Stimulated activated CD8-positive, alpha-beta memory T cell treated with anti-CD3 and anti-CD28 coated beads, Interleukin-4, amount 100 ng/mL, for 24 hours (primary cell): Measurements from ENCODE around the gene CACNA1C.
"Not testable (repeated sequence)": the region's sequence is repeated elsewhere in the genome, so short reads cannot be mapped to it uniquely, and the experiment has no call there.

Experiments used
- DNase-seq: peaks from one replicate; pipeline ENCODE4 v3.0.0-alpha.2; 2020; ENCODE audit warnings: low read depth

The CACNA1C gene

DNA sequence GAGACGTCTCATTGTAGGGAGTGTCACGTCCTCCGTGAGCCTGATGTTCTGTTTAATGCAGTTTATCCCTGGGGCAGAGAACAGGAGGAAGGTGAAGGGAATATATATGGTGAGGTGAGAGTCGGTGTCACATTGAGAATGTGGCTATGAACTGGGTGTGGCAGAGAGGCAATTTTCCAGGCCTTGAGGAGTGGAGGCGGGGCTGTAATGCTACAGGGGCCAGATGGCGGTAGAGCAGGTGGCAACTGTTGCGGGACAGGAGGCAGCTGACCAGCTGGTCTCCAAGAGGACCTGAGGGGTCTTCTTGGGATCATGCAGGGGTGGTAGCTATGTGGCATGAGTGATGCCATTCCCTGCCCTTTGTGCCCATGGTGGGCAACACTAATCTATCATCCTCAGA lies 59.6 kb downstream of the CACNA1C start:
- no peak for DNase-seq

DNA sequence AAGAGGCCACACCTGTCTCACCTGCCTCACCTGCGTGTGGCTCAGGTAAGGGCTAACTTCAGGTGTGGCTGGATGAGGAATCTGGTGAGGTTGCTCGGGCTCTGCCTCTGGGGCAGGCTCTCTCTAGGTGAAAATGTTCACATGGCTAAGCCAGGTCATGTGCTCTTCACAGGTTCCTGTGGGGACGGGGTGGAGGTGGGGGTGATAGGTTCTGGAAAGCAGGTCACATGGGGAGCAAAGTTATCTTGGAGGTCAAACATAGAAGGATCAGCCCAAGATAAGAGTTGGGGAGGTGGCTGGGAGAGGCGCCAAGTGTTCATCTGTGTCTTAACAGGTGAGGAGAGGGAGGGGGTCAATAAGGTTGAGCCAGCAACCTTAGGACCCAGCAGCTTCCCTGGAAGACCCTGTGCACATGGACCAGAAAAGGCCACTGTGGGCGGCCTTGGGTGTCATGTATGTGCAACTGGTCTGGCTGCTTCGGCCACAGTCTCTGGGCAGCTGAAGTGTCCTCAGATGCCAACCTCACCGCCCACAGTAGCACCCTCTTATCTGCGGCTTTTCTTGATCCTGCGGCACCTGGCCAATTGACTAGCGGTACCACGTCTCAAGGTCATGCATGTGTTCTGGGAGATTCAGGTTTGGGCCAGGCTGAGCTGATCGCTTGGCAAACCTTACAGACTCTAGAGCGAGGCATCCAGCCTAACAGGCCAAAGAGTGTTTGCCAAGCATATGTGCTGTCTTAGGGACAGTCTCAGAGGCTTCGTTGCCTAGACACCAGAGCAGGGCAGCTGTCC lies 60.5 kb downstream of the CACNA1C start:
- no peak for DNase-seq

DNA sequence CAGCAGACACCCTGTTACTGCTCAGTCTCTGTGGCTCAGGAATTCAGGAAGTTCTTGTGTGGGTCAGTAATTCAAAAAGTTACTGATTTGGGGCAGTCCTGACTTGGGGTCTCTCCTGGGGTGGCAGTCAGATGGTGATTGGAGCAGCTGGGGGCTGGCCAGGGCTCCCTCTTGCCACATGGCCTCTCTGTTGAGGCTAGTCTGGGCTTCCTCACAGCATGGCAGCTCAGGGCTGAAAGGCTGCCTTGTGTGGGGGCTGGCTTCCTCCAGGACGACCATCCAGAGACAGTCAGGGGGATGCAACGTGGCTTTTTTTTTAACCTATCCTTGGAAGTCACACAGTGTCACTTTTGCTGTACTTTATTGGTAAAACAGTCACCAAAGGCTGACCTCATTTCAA lies 61.3 kb downstream of the CACNA1C start:
- no peak for DNase-seq

DNA sequence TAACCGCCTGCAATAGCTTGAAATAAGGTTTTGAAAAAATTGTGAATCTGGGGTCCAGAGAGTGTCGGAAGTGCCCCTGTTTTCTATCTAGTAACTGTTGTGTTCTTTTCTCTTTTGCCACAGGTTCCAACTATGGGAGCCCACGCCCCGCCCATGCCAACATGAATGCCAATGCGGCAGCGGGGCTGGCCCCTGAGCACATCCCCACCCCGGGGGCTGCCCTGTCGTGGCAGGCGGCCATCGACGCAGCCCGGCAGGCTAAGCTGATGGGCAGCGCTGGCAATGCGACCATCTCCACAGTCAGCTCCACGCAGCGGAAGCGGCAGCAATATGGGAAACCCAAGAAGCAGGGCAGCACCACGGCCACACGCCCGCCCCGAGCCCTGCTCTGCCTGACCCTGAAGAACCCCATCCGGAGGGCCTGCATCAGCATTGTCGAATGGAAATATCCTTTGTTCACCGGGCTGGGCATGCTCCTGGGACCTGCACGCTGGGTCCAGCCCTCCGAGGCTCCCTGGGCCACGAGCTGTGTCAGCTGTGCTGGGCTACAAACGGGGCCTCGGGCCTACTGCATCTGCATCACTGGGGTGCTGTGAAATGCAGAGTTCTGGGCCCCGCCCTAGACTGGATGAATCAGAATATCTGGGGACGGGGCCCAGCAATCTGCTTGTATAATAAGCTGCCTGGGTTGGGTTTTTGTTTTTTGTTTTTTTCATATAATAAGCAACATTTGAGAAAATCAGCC lies 62.5 kb downstream of the CACNA1C start:
- no peak for DNase-seq

DNA sequence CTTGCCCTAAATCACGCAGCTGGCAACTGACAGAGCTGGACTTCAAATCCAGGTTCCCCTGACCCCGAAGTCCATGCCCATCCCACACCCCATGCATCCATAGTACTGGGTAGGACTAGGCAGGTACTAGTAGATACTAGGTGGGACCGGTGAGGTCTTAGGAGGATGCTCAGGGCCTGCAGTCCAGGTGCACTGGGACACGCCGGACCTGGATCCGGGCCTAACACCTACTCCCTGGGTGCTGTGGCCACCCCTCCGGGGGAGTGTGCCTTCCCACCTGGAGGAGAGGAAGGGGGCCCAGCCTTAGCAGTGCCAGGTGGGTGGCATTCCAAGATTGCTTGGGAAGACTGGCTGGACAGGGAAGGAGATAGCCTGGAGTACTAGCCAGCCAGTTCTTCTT lies 64.8 kb downstream of the CACNA1C start:
- no peak for DNase-seq

DNA sequence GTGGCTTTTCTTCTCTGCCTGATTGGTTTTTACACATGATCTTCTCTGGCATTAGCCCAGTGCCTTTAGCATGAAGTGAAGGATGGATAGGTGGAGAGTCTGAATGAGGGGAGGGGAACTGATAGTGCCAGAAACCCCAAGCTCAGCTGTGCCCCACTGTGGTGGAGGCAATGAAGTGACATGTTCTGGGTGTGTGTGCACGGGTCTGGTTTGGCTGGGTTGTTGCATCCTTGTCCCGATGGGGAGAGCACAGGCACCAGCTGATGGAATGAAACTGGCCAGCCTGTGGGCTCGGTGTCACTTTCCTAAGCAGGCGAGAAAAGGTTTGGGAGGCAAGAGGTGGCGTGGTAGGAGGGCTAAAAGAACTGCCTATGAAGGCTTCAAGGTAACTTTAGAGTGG lies 65.3 kb downstream of the CACNA1C start:
- no peak for DNase-seq

DNA sequence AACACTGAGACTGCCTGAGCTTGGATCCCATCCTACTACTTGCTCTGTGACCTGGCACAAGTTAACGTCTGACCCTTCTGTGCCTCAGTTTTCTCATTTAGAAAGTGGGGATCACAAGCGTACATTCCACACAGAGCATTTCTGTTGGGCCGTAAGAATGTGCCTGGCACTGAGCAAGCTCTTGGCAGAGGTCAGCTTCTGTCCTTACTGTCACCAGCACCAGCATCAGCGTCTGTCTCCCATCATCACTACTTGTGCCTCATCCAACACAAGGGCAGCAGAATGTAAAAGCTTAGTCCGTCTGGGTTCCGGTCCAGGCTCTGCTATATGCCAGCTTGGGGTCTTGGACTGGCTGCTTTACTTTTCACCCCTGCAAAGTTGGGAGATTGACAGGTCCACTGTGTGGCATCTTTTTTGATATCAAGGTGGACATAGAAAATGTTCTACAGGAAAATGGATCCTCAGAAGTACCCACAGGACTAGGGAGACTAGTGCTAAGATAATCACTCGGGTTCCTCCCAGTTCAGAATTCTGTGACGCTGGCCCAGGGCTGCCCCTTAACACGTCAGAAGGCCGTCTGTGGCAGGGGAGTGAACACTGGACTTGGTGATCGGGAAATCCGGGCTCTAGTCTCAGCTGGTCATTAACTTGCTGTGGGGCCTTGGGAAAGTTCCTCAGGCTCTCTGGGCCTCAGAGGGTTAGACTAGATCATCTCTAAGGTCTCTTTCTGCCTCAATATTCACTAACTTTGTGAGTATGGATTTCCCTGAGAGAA lies 65.9 kb downstream of the CACNA1C start:
- DNase-seq, result no peak

DNA sequence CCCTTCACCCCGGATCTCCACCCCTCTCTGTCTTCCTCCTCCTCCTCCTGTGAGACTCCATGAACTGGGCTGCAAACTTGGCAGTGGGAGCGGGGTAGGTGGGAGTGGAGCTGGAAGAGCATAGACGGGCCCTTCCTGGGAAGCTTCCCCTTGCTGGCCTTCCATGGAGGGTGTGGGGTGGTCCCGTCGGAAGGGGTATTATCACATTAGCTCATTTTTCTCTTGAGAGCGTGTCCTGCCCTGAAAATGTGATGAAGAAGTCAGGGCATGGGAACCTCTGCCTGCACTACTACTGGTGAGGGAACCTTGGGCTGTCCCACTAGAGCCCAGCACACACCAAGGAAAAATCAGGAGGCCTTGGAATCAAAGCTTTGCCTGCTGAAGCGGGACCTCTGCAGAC lies 66.5 kb downstream of the CACNA1C start:
- DNase-seq, result no peak

DNA sequence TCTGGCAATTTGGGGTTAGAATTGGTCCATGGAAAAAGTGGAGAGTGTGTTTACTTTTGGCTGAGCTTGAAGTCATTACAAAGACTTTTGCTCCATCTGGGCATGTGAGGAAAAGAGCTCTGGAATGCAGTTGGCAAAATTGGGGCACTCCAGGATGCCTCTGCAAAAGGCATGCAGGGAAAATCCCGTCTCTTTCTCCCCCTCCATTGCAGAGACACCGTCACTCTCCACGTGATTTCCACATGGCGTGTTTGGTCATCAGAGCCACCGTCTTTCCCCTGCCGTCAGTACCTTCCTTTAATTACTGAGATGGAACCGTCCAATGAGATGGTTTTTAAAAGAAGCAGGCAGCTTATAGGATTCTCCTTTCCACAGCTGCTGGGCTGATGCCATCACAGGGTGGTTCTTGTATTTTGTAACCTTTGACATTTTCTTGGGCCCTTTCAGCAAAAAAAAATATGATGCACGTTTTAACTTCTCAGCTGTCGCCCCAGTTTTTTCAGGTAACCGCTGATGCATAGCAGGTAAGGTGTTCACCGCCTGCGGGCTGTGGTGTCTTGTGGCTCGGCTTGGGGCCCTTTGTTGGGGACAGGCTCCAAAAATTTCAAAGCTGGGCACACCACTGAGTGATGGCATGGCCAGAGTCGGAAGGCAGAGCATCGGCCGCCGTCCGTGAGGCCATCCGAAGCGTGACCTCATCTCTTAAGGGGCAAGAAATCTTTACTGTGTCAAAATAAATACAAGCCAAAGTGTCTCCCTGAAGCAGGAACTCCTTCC lies 68.4 kb downstream of the CACNA1C start:
- no peak for DNase-seq

DNA sequence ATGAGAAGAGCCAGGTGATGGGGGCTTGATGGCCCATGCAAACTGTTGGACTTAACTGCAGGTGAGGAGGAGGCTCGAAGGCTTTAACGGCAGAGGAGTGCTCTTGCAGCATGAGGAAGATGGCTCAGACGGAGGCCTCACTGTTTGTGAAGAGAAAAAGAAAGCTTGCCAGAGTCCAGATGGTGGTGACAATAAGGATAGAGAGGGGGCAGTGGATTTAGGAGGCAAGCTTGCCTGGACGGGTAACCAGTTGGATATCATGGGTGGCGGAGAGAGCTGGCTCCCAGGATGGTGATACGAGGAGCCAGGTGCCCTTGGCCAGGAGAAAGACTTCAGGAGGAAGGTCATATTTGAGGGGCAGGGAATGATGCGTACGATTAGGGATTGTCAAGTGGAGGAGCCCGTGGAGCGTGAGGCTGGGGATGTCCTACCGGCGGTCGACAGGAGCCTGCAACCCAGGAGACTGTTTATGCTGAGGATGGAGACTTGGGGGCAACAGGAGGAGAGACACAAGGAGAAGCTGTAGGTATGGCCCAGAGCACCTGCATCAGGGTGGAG lies 71.8 kb downstream of the CACNA1C start:
- no peak for DNase-seq

DNA sequence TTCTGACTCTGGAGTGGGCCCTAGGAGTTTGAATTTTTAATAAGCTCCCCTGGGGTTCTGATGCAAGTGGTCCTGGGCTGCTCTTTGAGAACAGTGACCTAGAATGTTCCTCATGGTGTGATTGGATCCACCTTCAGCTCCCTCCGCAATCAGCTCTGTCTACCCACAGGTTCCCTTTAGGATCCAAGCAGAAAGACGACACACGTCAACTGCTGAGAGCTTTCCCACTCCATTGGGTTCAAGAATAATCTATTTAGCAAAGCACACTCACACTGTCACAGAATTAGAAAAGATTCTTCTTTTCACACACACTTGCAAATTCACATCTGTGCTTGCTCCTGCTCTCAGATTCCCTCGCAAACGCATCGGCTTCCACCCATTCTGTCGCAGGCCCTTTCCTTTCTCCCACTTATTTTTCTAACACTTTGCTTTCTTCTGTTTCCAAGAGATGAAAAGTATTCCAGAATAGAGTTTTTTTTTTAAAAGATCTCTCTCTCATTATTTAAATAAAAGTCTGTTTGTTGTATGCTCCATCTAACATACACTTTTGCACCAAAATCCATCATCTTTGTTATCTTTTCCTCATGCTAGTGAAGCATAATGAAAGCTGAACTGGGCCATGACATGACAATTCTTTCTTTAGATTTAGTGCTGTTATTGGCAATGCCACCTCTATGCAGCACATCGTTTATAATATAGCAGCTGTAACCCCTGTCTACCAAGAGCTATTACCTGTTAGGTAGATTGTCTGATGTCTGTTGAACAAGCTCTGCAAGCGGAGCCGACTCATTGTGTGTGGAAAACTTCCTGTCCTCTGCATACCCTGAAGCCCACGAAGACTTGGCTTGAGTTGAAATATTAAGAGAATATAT lies 73.1 kb downstream of the CACNA1C start:
- DNase-seq, result no peak

DNA sequence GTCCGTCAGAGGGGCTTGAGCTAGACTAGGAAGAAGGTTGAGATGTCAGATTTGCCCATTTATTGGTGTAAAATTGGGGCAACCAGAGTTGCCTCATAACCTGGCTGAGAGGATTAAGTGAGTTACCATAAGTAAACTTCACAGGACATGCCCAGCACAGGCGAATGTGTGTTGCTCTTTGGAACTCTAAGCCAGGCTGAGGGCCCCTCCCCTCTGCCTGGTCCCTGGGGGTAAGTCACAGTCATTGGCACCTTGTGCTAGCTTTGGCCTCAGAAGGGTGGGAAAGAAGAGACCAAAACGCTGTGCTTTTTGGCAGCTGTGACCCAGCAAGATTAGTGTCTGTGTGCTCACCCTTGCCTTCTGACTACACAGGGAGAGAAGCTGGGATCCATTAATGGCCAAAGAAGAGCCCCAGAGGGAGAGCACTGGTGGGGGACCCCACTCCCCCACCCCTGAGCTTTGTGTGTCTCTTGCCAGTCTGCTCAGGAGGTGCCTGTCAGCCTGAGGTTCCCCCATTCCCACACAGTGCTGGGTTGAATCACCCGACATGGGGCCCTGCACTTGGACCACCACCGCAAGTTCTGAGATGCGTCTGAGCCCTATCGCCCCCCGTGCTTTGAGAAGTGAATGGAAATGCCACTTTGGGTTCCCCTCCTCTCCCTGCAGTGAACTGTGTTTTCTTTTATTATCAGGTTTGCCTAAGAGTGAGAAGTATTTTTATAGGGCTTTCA lies 74.1 kb downstream of the CACNA1C start:
- no peak for DNase-seq

DNA sequence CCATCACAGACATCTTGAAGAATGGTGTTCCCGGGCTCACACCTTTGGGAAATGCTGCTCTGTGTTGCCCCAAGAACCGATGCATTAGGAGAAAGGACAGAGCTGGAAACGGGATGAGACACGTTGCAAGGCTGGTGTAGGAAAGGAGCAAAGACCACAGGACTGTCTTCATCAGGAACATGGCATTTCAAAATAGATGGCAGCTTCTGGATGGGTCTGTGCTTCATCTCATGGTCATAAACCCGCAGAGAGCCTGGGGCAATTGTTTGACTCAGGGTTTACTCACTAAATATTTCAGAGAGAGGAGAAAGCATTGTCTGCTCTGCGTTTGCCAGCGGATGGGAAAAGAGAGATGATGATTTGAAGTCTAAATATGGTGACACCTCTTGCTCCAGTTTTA lies 76.3 kb downstream of the CACNA1C start:
- no peak for DNase-seq

DNA sequence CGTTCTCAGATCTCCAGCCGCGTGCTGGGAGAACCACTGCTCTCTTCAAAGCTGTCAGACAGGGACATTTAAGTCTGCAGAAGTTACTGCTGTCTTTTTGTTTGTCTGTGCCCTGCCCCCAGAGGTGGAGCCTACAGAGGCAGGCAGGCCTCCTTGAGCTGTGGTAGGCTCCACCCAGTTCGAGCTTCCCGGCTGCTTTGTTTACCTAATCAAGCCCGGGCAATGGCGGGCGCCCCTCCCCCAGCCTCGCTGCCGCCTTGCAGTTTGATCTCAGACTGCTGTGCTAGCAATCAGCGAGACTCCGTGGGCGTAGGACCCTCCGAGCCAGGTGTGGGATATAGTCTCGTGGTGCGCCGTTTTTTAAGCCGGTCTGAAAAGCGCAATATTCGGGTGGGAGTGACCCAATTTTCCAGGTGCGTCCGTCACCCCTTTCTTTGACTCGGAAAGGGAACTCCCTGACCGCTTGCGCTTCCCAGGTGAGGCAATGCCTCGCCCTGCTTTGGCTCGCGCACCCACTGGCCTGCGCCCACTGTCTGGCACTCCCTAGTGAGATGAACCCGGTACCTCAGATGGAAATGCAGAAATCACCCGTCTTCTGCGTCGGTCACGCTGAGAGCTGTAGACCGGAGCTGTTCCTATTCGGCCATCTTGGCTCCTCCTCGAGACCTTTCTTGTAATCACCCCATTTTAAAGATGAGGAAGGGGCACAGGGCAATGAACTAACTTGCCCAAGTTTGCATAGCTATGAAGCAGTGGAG lies 83.1 kb downstream of the CACNA1C start:
- not testable (repeated sequence) for DNase-seq

DNA sequence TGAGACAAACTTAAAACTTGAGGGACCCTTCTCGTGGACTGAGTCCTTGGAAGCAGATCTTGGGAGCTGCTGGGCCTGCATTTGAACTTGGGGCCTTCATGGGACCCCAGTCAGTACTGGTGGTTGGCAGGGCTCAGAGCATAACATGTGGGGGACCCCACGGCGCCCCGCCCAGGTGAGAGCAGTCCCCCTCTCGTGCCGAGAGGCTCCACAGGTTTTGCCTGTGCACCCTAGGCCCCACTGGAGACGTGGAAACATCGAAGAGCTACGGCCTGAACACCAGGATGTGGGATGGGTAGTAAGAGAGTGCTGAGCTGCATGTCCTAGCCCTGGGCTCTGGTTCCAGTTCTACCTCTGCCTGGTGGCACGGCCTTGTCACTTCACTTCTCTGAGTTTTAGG lies 84.1 kb downstream of the CACNA1C start:
- DNase-seq, result no peak

DNA sequence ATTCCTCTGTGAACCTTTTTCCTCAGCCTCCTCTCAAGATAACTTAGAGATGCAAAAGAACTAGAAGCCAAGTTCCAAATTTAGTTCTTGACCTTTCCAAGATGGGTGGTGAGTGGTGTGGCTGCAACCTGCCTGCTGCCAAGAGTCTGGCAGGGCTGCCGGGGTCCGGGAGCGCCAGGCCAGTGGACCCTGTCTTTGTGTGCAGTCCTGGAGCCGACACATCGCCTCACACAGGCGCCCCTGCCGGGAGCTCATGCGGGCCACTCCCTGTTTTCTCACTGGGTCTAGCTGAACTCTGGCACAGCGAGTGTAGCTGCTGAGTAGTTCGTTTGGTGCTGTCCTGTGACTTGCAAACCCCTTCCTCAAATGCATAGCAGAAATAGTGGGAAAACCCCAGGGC lies 84.9 kb downstream of the CACNA1C start:
- DNase-seq, result no peak

DNA sequence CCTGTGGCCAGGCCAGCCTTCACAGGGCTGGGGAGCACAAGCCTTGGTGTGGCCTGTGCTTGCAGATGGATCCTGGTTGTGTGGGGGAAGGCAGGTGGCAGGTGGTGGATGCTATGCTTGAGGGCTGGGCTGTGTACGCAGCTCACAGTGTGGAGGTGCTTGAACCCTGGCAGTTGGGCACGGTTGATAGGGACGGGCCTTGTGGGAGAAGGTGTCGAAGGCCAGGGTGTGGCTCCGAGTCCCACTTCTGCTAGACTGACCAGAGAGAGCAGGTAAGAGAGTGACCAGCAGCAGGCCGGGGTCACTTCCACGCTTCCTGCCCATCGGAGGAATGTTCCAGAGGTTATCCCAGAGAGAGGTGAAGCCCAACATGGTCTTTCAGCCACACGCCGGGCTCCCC lies 85.5 kb downstream of the CACNA1C start:
- DNase-seq, result no peak

DNA sequence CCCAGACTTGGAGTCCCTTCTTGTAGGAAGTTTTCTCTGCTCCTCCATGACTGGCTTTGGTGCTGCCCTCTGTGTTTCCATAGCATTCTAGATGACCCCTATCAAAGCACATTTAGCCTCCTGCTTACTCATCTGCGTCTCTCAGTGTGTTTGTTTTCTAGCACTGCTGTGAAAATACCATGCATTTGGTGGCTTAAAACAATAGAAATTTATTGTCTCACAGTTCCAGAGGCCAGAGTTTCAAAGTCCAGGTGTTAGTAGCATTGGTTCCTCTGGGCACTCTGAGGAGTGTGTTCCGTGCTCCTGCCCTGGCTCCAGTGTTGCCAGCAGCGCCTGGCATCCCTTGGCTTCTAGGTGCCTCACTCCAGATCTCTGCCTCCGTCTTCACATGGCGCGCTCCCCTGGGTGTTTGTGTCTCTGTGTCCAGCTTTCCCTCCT lies 86.1 kb downstream of the CACNA1C start:
- DNase-seq, result no peak

DNA sequence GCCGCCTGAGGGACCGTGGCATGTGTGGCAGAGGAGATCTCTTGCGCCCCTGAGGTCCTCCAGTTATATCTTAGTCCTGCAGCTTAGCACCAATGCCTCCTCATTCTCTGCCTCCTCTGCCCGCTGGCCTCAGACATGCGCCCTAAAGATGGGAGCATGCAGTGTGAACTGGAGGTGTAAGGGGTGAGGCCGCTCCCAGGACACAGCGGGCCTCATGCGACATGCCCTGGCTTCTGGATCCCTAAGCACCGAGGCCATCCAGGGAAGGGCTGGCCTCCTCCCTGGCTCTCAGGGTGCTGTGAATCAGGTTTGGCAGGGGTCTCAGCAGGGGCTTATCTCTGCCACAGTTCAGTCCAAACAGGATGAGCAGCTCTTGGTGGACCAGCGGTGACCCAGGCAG lies 86.9 kb downstream of the CACNA1C start:
- DNase-seq, result no peak
